Activated T-cell treated with anti-CD3 and anti-CD28 coated beads, Interleukin-2, amount 50 U/mL, for 4 hours (primary cell): ENCODE results near the gene RNASEH1. TPM values are rescaled to one million over a fixed set of nuclear protein-coding genes. Genes with fewer than 3 reads are reported as not detected.

Experiments
- ATAC-seq, 2 donors: fragments of 200-7000 bp; cut with Tn5 transposase; one replicate each; pipeline ENCODE4 v1.10.0; 2021
- DNase-seq: peaks from one replicate; pipeline ENCODE4 v3.0.0-alpha.2; 2020
- H3K27me3 Mint-ChIP-seq: one replicate; pipeline ENCODE4 v1.8.0; 2021; ENCODE audit warnings: low read depth, mixed read lengths
- H3K36me3 Mint-ChIP-seq: one replicate; pipeline ENCODE4 v1.8.0; 2022; ENCODE audit warnings: mixed read lengths; ENCODE audit not compliant: insufficient read depth
- H3K4me1 Mint-ChIP-seq: one replicate; pipeline ENCODE4 v1.8.0; 2021; ENCODE audit warnings: low read depth, mixed read lengths
- H3K4me3 Mint-ChIP-seq: one replicate; pipeline ENCODE4 v1.8.0; 2021; ENCODE audit warnings: mild to moderate bottlenecking, moderate library complexity, mixed read lengths
- H3K9me3 Mint-ChIP-seq: one replicate; pipeline ENCODE4 v1.8.0; 2021; ENCODE audit warnings: mixed read lengths
- total RNA-seq, 3 donors: library from RNA; stranded (reverse); gene quantifications; one replicate each; pipeline ENCODE4 v1.2.1, GENCODE V29; 2021

The RNASEH1 gene
- total RNA-seq, 3 donors from 2014 or later: 34.0 to 36.7 (median 36.0) TPM

DNA sequence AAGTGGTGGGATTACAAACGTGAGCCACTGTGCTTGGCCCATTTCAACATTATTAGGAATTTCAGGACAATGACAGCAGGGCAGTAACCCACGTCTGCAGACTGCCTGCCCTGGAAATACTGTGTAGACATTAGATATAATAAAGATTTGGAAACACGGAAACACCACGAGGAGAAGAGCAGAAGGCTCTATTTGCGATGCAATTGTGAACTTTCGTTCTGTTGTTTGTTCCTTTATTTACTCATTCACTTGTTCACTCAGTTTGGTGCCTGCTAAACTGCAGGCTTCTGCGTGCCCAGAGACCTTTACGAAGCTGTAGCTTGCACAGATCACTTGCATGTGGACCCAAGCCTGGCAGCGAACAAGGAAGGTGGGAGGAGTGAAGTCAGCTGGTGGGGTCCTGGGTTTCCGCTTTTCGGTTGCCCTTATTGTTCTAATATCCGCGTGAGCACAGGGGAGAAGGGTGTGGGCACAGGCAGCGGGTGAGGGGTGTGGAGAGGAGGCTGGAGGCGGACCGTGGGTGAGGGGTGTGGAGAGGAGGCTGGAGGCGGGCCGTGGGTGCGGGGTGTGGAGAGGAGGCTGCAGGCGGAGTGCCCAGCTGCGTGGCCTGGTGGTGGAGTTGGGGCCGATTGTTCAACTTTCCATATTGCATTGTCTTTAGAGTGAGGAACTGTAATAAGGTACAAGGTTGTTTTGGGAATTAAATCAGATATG is 40.2 kb upstream of the RNASEH1 start:
- Mint-ChIP-seq H3K36me3 (peaks cover 6% of the 10 kb centered on the region), H3K9me3 (no peaks in the 10 kb centered on the region), H3K4me3 (no peak overlapping the region), H3K27me3 (no peaks in the 10 kb centered on the region), H3K4me1 (peaks cover 16% of the 10 kb centered on the region)
- DNase-seq: no peak
- no peak for ATAC-seq

DNA sequence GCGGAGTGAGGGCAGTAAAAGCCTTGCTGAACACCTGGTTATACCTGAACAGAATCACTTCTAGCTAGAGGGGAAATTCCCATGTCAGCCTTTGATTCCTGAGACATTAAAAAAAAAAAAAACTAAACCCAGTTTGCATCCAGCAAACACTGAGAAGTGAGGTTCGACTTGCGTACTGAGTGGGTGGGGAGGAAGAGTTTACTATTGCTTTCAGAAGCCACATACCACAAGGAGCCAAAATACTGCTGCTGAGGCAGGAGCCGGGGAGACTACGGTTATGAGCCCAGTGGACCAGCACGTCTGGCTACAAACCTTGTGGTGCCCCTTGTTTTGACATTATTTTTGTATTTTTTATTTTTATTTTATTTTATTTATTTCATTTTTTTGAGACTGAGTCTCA is 39.4 kb upstream of the RNASEH1 start:
- Mint-ChIP-seq H3K4me1 (peaks cover 16% of the 10 kb centered on the region), H3K4me3 (peak overlapping the region; percentile 16), H3K36me3 (peaks cover 12% of the 10 kb centered on the region), H3K9me3 (no peaks in the 10 kb centered on the region), H3K27me3 (no peaks in the 10 kb centered on the region)
- no peak for DNase-seq
- peak; percentile 21 to 58 for ATAC-seq

DNA sequence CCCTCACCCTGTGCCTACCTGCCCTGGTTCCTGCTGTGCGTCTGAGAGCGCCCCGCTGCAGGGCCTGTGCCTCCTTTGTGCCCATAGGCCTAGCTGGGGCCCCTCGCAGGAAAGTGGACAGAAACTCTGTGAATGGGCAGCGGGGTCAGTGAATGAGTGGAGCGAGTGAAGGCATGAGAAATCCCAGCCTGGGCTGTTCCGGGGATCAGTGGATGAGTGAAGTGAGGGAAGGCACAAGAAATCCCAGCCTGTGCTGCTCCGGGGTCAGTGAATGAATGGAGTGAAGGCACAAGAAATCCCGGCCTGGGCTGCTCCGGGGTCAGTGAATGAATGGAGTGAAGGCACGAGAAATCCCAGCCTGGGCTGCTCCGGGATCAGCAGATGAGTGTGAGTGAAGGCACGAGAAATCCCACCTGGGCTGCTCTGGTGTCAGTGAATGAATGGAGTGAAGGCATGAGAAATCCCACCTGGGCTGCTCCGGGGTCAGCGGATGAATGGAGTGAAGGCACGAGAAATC is 38.8 kb upstream of the RNASEH1 start:
- H3K9me3 Mint-ChIP-seq: no peaks in the 10 kb centered on the region
- H3K27me3 Mint-ChIP-seq: no peaks in the 10 kb centered on the region
- peaks cover 16% of the 10 kb centered on the region for H3K4me1 Mint-ChIP-seq
- no peak for ATAC-seq
- H3K36me3 Mint-ChIP-seq: peaks cover 13% of the 10 kb centered on the region
- no peak overlapping the region for H3K4me3 Mint-ChIP-seq
- no peak for DNase-seq

- Mint-ChIP-seq H3K4me1 (peaks cover 16% of the 10 kb centered on the region), H3K4me3 (no peak overlapping the region), H3K9me3 (no peaks in the 10 kb centered on the region), H3K36me3 (peaks cover 13% of the 10 kb centered on the region), H3K27me3 (no peaks in the 10 kb centered on the region)
- no peak for DNase-seq
- ATAC-seq: peak; percentile 84 to 94
Measured at GRCh38 chr2:3595985-3596384, 37.9 kb upstream of the RNASEH1 start.

DNA sequence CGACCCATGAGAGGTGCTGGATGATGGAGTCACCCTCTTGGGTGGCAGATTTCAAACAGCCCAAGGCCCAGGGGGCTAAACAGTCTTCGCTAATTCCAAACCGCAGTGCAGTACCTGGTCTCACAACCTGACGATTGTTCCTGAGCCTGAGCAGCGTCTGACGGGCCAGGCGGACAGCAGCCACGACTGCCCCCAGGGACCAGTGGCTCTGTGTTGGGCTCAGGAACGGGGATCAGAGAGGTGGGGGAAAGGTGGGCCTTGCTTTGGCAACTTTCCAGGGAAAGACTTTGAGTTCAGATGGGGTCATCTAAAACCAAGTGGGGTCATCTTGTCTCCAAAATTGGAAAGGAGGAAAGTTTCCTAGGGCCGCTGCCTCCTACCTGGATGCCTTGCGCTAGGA is 37.3 kb upstream of the RNASEH1 start:
- peaks cover 16% of the 10 kb centered on the region for H3K4me1 Mint-ChIP-seq
- ATAC-seq (no peak), DNase-seq (no peak)
- H3K36me3 Mint-ChIP-seq: peaks cover 13% of the 10 kb centered on the region
- H3K27me3 Mint-ChIP-seq: no peaks in the 10 kb centered on the region
- H3K9me3 Mint-ChIP-seq: no peaks in the 10 kb centered on the region
- H3K4me3 Mint-ChIP-seq: no peak overlapping the region

DNA sequence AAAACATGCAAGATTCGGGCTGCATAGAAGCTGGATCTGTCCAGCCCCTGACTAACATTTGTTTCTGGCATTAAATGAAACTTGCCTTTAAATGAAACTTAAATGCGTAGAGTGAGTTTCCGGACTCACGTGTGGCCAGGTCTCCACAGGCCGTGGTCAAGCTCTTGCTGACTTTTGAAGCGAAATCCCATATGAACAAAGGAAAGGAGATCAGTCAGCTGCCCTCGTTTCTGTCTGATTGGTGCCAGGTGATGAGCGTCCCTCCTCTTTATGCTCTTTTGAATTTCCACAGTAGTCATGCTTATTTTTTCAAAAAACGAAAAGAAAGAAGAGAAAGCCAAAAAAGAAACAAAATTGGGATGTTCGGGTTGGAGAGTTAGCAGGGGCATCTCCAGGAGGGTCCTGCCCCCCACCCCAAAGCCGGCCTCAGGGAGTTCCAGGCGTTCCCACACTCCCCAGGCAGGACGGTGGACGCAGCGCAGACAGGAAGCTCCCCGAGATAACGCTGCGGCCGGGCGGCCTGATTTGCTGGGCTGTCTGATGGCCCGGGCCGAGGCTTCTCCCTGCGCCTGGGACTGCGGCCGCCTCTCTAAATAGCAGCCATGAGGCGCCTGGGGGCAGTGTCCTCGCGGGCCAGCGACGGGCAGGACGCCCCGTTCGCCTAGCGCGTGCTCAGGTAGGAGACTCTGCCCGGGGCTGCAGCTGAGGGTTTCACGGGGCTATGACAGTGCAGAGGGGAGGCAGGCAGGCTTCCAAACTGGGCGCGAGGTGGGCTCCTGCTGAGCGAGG is 36.6 kb upstream of the RNASEH1 start, which contains the start of gene COLEC11:
COLEC11 (plus strand) TSS at position 620 of the 789 bp plus-strand sequence. CDS start 9,229 bp downstream, outside the sequence.
- no peaks in the 10 kb centered on the region for H3K27me3 Mint-ChIP-seq

GRCh38 chr2:3589086-3589485 is 31.0 kb upstream of the RNASEH1 start:
- no peak overlapping the region for H3K4me3 Mint-ChIP-seq
- no peaks in the 10 kb centered on the region for H3K27me3 Mint-ChIP-seq
- DNase-seq (no peak), ATAC-seq (no peak)
- no peaks in the 10 kb centered on the region for H3K9me3 Mint-ChIP-seq
- peaks cover 28% of the 10 kb centered on the region for H3K36me3 Mint-ChIP-seq
- H3K4me1 Mint-ChIP-seq: no peaks in the 10 kb centered on the region

More for the DNA sequence above, 36.6 kb upstream of the RNASEH1 start, which contains the start of gene COLEC11:
- no peak for DNase-seq
- no peak within 1 kb of the TSS for H3K4me3 Mint-ChIP-seq
- no peaks in the 10 kb centered on the region for H3K9me3 Mint-ChIP-seq
- ATAC-seq: no peak
- peaks cover 16% of the 10 kb centered on the region for H3K4me1 Mint-ChIP-seq
- H3K36me3 Mint-ChIP-seq: peaks cover 14% of the 10 kb centered on the region

DNA sequence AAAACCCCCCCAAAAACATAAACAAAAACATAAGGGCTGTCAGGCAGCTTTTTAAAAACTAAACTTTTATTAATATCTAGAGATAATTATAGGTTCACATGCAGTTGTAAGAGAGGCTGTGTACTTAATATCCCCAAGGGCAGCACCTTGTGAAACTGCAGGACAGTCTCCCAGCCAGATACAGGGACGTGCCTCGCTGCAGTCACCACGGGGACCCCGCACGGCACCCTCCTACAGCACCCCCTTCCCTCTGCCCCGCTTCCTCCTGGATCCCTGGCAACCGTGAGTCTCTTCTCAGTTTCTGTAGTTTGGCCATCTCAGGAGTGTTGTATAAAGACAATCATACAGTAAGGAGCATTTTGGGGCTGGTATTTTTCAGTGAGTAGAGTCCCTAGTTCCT is 30.0 kb upstream of the RNASEH1 start:
- H3K27me3 Mint-ChIP-seq: no peaks in the 10 kb centered on the region
- no peak for DNase-seq
- no peak overlapping the region for H3K4me3 Mint-ChIP-seq
- no peak for ATAC-seq
- no peaks in the 10 kb centered on the region for H3K9me3 Mint-ChIP-seq
- H3K4me1 Mint-ChIP-seq: no peaks in the 10 kb centered on the region
- peaks cover 26% of the 10 kb centered on the region for H3K36me3 Mint-ChIP-seq

DNA sequence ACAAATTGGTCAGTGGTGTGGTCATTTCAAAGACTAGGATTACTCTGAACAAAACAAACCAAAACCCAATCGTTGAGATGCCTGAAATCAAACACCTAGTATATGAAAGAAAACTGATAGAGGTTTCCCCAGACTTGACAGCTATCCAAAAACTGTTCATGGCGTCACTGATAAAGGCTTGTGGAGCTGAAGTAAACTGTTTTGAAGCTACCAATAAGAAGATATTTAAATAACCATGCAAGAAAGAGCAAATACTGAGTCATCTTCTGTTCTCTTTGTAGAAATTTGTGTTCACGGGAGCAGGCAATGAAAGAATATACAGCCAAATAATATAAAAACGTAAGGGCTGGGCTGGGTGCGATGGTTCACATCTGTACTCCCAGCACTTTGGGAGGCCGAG is 29.3 kb upstream of the RNASEH1 start:
- no peaks in the 10 kb centered on the region for H3K27me3 Mint-ChIP-seq
- H3K4me3 Mint-ChIP-seq: no peak overlapping the region
- DNase-seq (no peak), ATAC-seq (no peak)
- H3K36me3 Mint-ChIP-seq: peaks cover 26% of the 10 kb centered on the region
- H3K9me3 Mint-ChIP-seq: no peaks in the 10 kb centered on the region
- no peaks in the 10 kb centered on the region for H3K4me1 Mint-ChIP-seq

DNA sequence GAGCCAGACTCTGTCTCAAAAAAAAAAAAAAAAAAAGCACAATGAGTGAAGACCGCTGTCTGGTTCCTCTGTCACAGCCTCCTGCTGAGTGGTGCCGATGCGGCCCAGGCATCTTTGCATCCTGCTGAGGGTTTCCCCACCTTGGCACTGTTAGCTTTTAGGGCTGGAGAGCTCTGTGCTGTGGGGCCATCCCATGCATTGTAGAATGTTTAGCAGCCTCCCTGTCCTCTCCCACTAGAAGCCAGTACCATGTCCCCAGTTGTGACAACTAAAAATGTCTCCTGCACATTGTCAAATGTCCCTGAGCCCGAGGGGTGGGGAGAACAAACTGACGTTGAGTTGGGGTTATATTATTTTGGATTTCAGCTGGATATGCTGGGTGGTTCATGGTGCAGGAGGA is 28.9 kb upstream of the RNASEH1 start:
- no peak for ATAC-seq

DNA sequence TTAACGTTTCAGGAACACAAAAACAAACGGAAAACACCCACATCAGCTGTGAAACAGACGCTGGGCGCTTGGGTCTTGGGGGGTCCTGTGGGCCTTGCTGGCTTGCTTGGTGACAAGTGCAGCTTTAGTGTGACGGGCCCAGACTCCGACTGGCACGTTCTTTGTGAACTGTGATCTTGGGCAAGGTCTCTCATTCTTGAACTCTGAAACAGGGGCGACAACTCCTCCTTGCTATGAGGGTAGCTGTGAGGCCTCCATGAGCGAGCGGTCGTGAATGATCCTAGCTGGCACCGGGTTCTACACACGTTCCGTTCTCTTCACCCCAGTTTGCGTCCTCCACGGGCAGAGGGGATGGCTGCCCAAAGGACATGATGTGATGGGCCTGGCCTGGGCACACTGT is 28.1 kb upstream of the RNASEH1 start:
- H3K4me3 Mint-ChIP-seq: no peak overlapping the region
- H3K36me3 Mint-ChIP-seq: peaks cover 35% of the 10 kb centered on the region
- no peaks in the 10 kb centered on the region for H3K9me3 Mint-ChIP-seq
- no peaks in the 10 kb centered on the region for H3K27me3 Mint-ChIP-seq
- peaks cover 5% of the 10 kb centered on the region for H3K4me1 Mint-ChIP-seq
- no peak for DNase-seq
- ATAC-seq: no peak

More for the DNA sequence above, 28.9 kb upstream of the RNASEH1 start:
- Mint-ChIP-seq H3K4me3 (no peak overlapping the region), H3K36me3 (peaks cover 27% of the 10 kb centered on the region), H3K4me1 (no peaks in the 10 kb centered on the region), H3K9me3 (no peaks in the 10 kb centered on the region), H3K27me3 (no peaks in the 10 kb centered on the region)
- no peak for DNase-seq

DNA sequence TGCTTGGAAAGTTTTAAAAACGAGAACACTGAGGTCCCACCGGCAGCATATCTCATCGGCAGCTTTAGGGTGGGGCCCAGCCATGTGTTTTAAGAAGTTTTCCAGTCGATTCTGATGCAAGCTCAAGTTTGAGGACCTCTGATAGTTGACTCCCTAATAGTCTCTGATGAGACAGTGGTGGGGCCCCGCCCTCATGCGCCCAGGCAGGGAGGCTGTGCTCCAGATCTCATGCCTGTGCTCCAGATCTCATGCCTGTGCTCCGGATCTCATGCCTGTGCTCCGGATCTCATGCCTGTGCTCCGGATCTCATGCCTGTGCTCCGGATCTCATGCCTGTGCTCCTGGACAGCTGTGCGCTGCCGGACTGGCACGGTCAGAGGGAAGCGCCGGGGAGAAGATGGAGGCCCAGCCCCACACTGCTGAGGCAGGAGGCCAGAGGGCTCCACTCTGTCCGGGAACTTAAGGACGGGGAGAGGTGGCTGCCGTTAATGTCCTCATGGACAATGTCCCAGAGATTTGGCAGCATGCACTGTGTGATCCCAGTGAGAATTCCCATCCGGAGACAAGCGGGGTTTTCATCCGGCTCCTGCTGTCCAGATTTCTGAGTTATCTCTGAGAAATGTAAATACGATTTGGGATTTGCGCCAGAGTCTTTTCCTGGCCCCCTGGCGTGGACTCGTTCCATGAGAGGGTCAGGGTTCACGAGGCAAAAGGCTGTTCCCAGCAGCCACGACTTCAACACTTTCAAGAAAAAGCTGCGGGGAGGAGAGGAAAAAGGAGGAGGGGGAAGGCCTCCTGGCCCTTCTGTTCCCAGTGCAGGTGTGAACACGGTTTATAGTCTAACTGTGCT is 27.4 kb upstream of the RNASEH1 start:
- Mint-ChIP-seq H3K27me3 (no peaks in the 10 kb centered on the region), H3K36me3 (peaks cover 40% of the 10 kb centered on the region), H3K4me3 (no peak overlapping the region), H3K4me1 (peaks cover 10% of the 10 kb centered on the region), H3K9me3 (no peaks in the 10 kb centered on the region)
- DNase-seq (no peak), ATAC-seq (no peak)

- Mint-ChIP-seq H3K4me3 (no peak overlapping the region), H3K36me3 (peaks cover 45% of the 10 kb centered on the region), H3K27me3 (no peaks in the 10 kb centered on the region), H3K9me3 (no peaks in the 10 kb centered on the region), H3K4me1 (peaks cover 15% of the 10 kb centered on the region)
- no peak for DNase-seq
- no peak for ATAC-seq
Measured at GRCh38 chr2:3584608-3585260, 26.6 kb upstream of the RNASEH1 start.

- Mint-ChIP-seq H3K9me3 (no peaks in the 10 kb centered on the region), H3K4me3 (no peak overlapping the region), H3K36me3 (peaks cover 46% of the 10 kb centered on the region), H3K4me1 (peaks cover 22% of the 10 kb centered on the region), H3K27me3 (no peaks in the 10 kb centered on the region)
- ATAC-seq (no peak), DNase-seq (no peak)
Measured at GRCh38 chr2:3584076-3584475, 25.9 kb upstream of the RNASEH1 start.
